Fibroblast of pulmonary artery (primary cell): ENCODE data around the gene NUP50.

Experiments
- DNase-seq: peaks from one replicate; pipeline ENCODE4 v3.0.0-alpha.2; 2010; ENCODE audit warnings: low read depth
- H3K4me3 ChIP-seq: replicated peaks from 2 replicates; pipeline ENCODE4 v1.5.1; 2011; ENCODE audit warnings: low read depth, mild to moderate bottlenecking, control low read depth, low read length, moderate library complexity
- TF ChIP-seq, protein P1 (sequence below): IDR thresholded peaks from 2 replicates; pipeline ENCODE4 v1.5.1; 2011; ENCODE audit warnings: mild to moderate bottlenecking, control low read depth, low read length, inconsistent platforms; ENCODE audit errors: missing control alignments

The NUP50 gene

DNA sequence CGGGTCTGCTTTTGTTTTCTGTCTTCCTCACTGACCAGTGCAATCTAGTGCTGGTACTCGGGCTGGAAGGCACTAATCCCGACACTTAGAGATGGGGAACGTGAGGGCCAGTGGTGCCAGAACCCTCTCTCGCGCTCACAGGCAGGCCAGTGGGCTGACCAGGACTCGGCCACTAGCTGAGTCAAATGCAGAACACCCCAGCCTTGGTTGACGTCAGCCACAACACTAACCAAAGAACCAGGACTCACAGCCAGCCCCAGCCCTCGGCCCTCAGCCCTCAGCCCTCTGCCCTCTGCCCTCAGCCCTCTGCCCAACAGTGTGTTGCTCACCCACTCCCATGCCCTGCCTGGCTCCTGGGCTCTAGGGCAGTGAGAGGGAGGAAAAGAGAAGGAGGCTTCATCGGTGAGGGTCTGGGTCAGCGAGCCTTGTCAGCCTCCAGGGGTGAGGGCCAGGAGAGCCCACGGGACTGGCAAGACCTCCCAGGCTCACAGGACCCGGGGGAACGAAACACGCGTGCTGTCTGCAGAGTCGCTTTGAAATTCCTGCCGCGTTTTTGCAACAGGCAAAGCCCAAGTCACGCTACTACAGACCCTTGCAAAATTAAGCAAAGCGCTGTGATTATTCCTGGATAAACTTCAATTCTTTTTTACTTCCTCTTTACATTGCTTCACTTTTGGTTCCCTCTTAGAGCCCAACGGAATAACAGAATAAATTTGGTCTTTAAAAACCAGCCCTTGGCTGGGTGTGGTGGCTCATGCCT lies 49.4 kb downstream of the NUP50 start:
- TF ChIP-seq, protein P1, sequence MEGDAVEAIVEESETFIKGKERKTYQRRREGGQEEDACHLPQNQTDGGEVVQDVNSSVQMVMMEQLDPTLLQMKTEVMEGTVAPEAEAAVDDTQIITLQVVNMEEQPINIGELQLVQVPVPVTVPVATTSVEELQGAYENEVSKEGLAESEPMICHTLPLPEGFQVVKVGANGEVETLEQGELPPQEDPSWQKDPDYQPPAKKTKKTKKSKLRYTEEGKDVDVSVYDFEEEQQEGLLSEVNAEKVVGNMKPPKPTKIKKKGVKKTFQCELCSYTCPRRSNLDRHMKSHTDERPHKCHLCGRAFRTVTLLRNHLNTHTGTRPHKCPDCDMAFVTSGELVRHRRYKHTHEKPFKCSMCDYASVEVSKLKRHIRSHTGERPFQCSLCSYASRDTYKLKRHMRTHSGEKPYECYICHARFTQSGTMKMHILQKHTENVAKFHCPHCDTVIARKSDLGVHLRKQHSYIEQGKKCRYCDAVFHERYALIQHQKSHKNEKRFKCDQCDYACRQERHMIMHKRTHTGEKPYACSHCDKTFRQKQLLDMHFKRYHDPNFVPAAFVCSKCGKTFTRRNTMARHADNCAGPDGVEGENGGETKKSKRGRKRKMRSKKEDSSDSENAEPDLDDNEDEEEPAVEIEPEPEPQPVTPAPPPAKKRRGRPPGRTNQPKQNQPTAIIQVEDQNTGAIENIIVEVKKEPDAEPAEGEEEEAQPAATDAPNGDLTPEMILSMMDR: no peak
- DNase-seq: peak; percentile 36
- peak overlapping the region; percentile 43 for H3K4me3 ChIP-seq

DNA sequence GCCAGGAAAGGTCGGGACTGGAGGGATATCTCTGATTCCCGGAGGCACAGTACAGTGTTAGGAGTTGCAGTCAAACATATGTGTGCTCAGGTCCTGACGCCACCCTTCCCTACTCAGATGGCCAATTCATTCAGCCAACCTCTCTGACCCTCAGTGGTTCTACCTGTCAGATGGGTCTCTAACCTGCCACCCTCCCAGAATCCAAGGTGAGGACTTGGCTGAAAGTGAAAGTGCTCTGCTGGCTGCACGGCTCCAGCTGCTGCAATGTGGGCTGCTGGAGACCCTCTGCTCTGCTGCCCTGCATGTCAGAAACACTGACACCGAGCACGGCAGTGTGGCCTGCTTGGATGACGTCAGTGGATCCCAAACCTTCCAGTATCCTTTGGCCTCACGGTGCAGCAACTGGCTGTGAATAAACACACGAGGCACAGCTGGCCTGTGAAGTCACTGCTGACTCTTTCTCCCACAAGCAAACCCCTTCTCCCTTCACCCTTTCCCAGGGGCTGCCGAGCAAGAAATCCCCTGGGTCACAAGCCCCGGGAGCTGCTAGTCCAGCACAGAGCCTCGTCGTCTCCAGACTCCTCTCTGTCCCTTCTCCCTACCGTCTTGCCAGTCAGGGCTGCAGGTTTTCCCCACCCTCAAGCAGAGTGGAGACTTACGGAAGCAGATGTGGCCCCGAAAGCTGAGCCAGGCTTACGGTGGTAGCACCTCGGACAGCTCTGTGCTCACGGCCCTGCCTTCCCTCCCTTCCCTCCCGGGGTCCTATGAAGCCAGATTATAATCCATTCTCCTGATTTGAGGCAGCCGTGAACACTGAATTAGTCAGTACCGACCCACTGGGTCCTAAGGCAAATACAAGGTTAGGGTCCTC lies 52.6 kb downstream of the NUP50 start:
- TF ChIP-seq, protein P1: no peak
- peak overlapping the region; percentile 17 for H3K4me3 ChIP-seq
- peak; percentile 50 for DNase-seq

DNA sequence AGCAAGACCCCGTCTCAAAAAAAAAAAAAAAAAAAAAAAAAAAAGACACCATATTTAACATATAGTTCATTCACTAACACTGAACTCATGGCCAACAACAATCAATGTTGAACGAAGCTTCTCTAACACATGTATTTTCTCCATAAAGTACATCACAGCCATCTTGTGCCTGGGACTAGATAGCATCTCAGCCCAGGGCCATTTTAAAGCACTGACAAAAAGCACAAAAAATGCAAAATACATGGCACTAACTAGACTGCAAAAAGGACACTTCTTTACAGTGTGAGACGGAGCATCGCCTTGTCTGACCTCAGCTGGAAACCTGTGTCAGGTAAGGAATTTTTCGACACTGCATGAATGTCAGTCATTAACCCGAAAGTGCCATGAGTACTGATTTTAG lies 53.6 kb downstream of the NUP50 start:
- H3K4me3 ChIP-seq: no peak overlapping the region

DNA sequence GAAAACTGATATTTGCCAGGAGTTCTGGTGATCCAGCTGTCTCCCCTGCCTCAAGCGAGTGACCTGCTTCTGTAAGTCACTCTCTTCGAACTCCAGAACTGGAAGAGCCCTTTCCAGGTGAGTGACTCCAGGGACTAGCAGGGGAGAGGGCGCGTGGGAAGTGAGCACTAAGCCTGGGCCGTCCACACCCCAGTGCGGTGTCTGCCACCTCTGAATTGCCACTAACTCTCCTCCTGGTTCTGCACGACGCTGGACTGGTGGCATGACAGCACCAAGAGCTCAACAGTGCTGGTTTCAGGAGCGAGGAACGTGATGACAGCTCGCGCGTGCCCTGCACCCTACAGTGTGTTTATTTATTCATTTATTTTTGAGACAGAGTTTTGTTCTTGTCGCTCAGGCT lies 54.1 kb downstream of the NUP50 start:
- H3K4me3 ChIP-seq: no peak overlapping the region
- TF ChIP-seq, protein P1: no peak
- no peak for DNase-seq

More for the DNA sequence above, 53.6 kb downstream of the NUP50 start:
- no peak for DNase-seq
- TF ChIP-seq, protein P1: no peak

DNA sequence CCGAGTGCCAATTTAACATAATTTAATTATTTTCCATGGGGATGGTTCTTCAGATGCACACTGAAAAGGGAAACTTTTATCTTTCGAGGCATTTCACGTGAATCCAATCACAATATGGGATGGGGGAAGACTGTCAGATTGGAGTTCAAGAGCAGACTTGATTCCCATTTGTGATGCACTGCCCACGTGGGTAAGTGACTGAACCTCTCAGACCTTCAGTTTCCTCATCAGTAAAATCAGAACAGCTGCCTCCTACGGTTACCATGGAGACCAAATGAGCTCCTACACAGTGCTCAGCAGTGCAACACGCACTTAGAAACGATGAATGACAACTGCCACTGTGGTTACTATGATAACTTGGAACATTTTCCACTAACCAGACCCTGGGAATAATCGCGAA lies 55.3 kb downstream of the NUP50 start:
- DNase-seq: no peak
- H3K4me3 ChIP-seq: no peak overlapping the region
- TF ChIP-seq, protein P1: no peak

DNA sequence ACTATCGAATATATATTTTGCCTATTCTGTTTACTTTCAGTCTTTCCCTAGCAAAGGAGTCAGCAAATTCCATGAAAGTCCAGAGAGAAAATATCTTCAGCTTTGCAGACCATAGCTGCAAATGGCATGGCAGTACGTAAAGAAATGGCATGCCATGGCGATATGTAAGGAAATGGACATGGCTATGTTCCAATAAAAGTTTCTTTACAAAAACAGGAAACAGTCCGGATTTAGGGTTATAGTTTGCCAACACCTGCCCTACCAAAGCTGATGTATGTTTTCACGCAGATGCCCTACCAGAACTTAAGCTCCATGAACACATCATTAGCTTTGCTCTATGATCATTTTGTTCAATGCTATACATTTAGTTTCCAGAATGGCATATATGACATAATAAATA lies 57.5 kb downstream of the NUP50 start:
- TF ChIP-seq, protein P1: no peak
- DNase-seq: no peak
- H3K4me3 ChIP-seq: no peak overlapping the region
